Natural killer cell (primary cell): ENCODE data around the gene GAB4. TPM values are rescaled to one million over a fixed set of nuclear protein-coding genes. Genes with fewer than 3 reads are reported as not detected.
A peak's percentile ranks its signal among the peaks of the same experiment; 100 is the strongest.

ENCODE experiments used
- ATAC-seq, 3 donors: fragments of 150-1000 bp in 2 of 3; fragments of 200-7000 bp in 1 of 3; cut with Tn5 transposase; 1 replicate in 1 of 3; 2 replicates in 2 of 3; pipeline ENCODE4 v1.10.0; 2021; ENCODE audit warnings: mild to moderate bottlenecking in 2 of 3, moderate library complexity in 2 of 3
- DNase-seq, 2 donors: peaks; one replicate each; pipeline versions ENCODE4 v3.0.0 to v3.0.0-alpha.2; 2013 to 2021; ENCODE audit warnings: mixed read lengths in 1 of 2
- H3K27ac ChIP-seq: one replicate; pipeline ENCODE4 v1.5.1; 2013; ENCODE audit warnings: mild to moderate bottlenecking, low read length
- H3K27me3 ChIP-seq: one replicate; pipeline ENCODE4 v1.6.1; 2013; ENCODE audit warnings: low read length; ENCODE audit not compliant: control insufficient read depth, insufficient read depth
- H3K36me3 ChIP-seq: one replicate; pipeline ENCODE4 v1.6.1; 2013; ENCODE audit warnings: low read length; ENCODE audit not compliant: control insufficient read depth, insufficient read depth
- H3K4me1 ChIP-seq: one replicate; pipeline ENCODE4 v1.6.1; 2013; ENCODE audit warnings: low read length; ENCODE audit not compliant: control insufficient read depth, insufficient read depth
- H3K4me3 ChIP-seq: one replicate; pipeline ENCODE4 v1.5.1; 2013; ENCODE audit warnings: low read length
- H3K9me3 ChIP-seq: one replicate; pipeline ENCODE4 v1.6.1; 2013; ENCODE audit warnings: low read length; ENCODE audit not compliant: control insufficient read depth, insufficient read depth
- H3K27ac Mint-ChIP-seq, 2 donors: one replicate each; pipeline ENCODE4 v1.8.0; 2022; ENCODE audit warnings: mild to moderate bottlenecking in 2 of 2, mixed read lengths in 2 of 2, moderate library complexity in 1 of 2
- H3K27me3 Mint-ChIP-seq, 2 donors: one replicate each; pipeline ENCODE4 v1.8.0; 2022; ENCODE audit warnings: low read depth in 2 of 2, mixed read lengths in 2 of 2
- H3K36me3 Mint-ChIP-seq: one replicate; pipeline ENCODE4 v1.8.0; 2022; ENCODE audit warnings: mixed read lengths
- H3K4me1 Mint-ChIP-seq, 2 donors: one replicate each; pipeline ENCODE4 v1.8.0; 2022; ENCODE audit warnings: mixed read lengths in 2 of 2
- H3K4me3 Mint-ChIP-seq: one replicate; pipeline ENCODE4 v1.8.0; 2022; ENCODE audit warnings: mild to moderate bottlenecking, moderate library complexity, mixed read lengths
- H3K9me3 Mint-ChIP-seq, 2 donors: one replicate each; pipeline ENCODE4 v1.8.0; 2022; ENCODE audit warnings: mixed read lengths in 2 of 2
- CTCF ChIP-seq: fragments of 200-600 bp; IDR thresholded peaks from one replicate; pipeline ENCODE4 v1.8.0; 2022; ENCODE audit warnings: antibody characterized with exemption
- WGBS: methylation state at CpG from one replicate; pipeline ENCODE4 v1.1.7; 2013; ENCODE audit warnings: missing lambda C conversion rate; ENCODE audit not compliant: insufficient coverage; 5-methylcytosine and 5-hydroxymethylcytosine counted together
- intact Hi-C: fragments of 100-400 bp; cut with micrococcal nuclease; formaldehyde crosslinking; loops from one replicate; pipeline ENCODE4 v1.14.2; 2022
- total RNA-seq, 4 donors: library from RNA; stranded (reverse); fragments of 120-200 nt in 1 of 4; gene quantifications; one replicate each; pipeline versions ENCODE4 v1.2.3 to v1.2.4, GENCODE V29; 2013 to 2022

Gene GAB4
- 1 to 10 TPM in 2 of 3 donors, under 1 TPM in 1; 0.57 to 4.6 (median 2.7) TPM for total RNA-seq
- total RNA-seq (2013), result 1.0 TPM

- TF ChIP-seq CTCF, result no peak
- Histone ChIP-seq H3K4me3 (peak within 1 kb of the TSS; percentile 20), H3K9me3 (no peaks in the 10 kb centered on the region), H3K4me1 (peaks cover 10% of the 10 kb centered on the region), H3K27ac (no peak within 1 kb of the TSS), H3K27me3 (peaks cover 3% of the 10 kb centered on the region), H3K36me3 (no peaks in the 10 kb centered on the region)
- peaks cover 5 to 6% of the 10 kb centered on the region in 2 donors for H3K9me3 Mint-ChIP-seq
- intact Hi-C loops, result no loop called here
- peaks cover 0 to 8% of the 10 kb centered on the region in 2 donors for H3K4me1 Mint-ChIP-seq
- no peak for DNase-seq
- peaks cover 29% of the 10 kb centered on the region for H3K36me3 Mint-ChIP-seq
- H3K4me3 Mint-ChIP-seq, result no peak within 1 kb of the TSS
- 66% methylated on average over 48 of the region's 49 CpGs for WGBS
- H3K27me3 Mint-ChIP-seq, result peaks cover 26 to 55% of the 10 kb centered on the region in 2 donors
- ATAC-seq, result no peak
- peak within 1 kb of the TSS in 1 of 2 donors; percentile 29 for H3K27ac Mint-ChIP-seq
These were observed at the start of gene GAB4 for GRCh38 chr22:17007852-17008731. Gene GAB4, minus strand, starts transcription at chr22:17008222. Its CDS starts 108 bp downstream, at chr22:17008114.

GRCh38 chr22:17056807-17057206, 48.8 kb upstream of the GAB4 start:
- H3K4me3 ChIP-seq, result no peak overlapping the region
- intact Hi-C loops, result no loop called here
- Mint-ChIP-seq H3K4me1 (peaks cover 4 to 7% of the 10 kb centered on the region in 2 donors), H3K9me3 (no peaks in the 10 kb centered on the region), H3K36me3 (no peaks in the 10 kb centered on the region), H3K27me3 (peaks cover 6 to 21% of the 10 kb centered on the region in 2 donors), H3K4me3 (no peak overlapping the region), H3K27ac (no peak overlapping the region)
- TF ChIP-seq CTCF, result no peak
- no peak overlapping the region for H3K27ac ChIP-seq
- WGBS, result 90% methylated on average over 8 of the region's 8 CpGs
- H3K36me3 ChIP-seq, result no peaks in the 10 kb centered on the region
- ATAC-seq (no peak), DNase-seq (no peak)
- H3K4me1 ChIP-seq, result peaks cover 4% of the 10 kb centered on the region
- H3K27me3 ChIP-seq, result no peaks in the 10 kb centered on the region
- no peaks in the 10 kb centered on the region for H3K9me3 ChIP-seq

GRCh38 chr22:17056058-17056457, 48.0 kb upstream of the GAB4 start:
- Histone ChIP-seq H3K27me3 (no peaks in the 10 kb centered on the region), H3K36me3 (no peaks in the 10 kb centered on the region), H3K9me3 (no peaks in the 10 kb centered on the region), H3K27ac (no peak overlapping the region), H3K4me3 (no peak overlapping the region), H3K4me1 (peaks cover 4% of the 10 kb centered on the region)
- Mint-ChIP-seq H3K4me1 (peaks cover 4 to 7% of the 10 kb centered on the region in 2 donors), H3K36me3 (no peaks in the 10 kb centered on the region), H3K4me3 (no peak overlapping the region), H3K27ac (no peak overlapping the region), H3K27me3 (peaks cover 6 to 18% of the 10 kb centered on the region in 2 donors), H3K9me3 (no peaks in the 10 kb centered on the region)
- intact Hi-C loops, result no loop called here
- WGBS, result 91% methylated on average over 5 of the region's 5 CpGs
- TF ChIP-seq CTCF, result no peak
- ATAC-seq, result no peak
- DNase-seq, result no peak
